K562 (cell line): ENCODE measurements around the gene ANXA1. TPM values are rescaled to one million over a fixed set of nuclear protein-coding genes. Genes with fewer than 3 reads are reported as not detected.

ENCODE experiments used
- ARID1B ChIP-seq: fragments of 450-650 bp; IDR thresholded peaks from 2 replicates; pipeline ENCODE4 v1.6.1; 2016; ENCODE audit warnings: antibody characterized with exemption, mild to moderate bottlenecking, inconsistent platforms
- CBFA2T2 ChIP-seq: fragments of 450-650 bp; conservative IDR thresholded peaks from 2 replicates; pipeline ENCODE4 v1.6.1; 2017; ENCODE audit warnings: mild to moderate bottlenecking
- CHD2 ChIP-seq: IDR thresholded peaks from 2 replicates; pipeline ENCODE4 v1.6.1; 2011; ENCODE audit warnings: low read depth, low read length
- DACH1 ChIP-seq: fragments of 450-650 bp; IDR thresholded peaks from 2 replicates; pipeline ENCODE4 v1.6.1; 2018; ENCODE audit not compliant: partially characterized antibody
- FOXK2 ChIP-seq, 2 experiments: fragments of 450-650 bp; IDR thresholded peaks in 1 of 2; conservative IDR thresholded peaks in 1 of 2; 2 replicates each; pipeline ENCODE4 v1.6.1; 2016; ENCODE audit warnings: low read depth in 2 of 2, mild to moderate bottlenecking in 1 of 2
- FOXM1 ChIP-seq, 2 experiments: fragments of 450-650 bp in 1 of 2; sonication (generic) in 1 of 2; formaldehyde crosslinking in 1 of 2; IDR thresholded peaks; 2 replicates each; pipeline versions ENCODE4 v1.6.1 to v1.9.0; 2017 to 2022; ENCODE audit warnings: low read depth in 2 of 2, mild to moderate bottlenecking in 2 of 2, missing genetic modification reagents in 1 of 2, moderate library complexity in 1 of 2
- GATAD2B ChIP-seq: fragments of 450-650 bp; IDR thresholded peaks from 2 replicates; pipeline ENCODE4 v1.6.1; 2017; ENCODE audit warnings: mild to moderate bottlenecking, borderline replicate concordance
- ILF3 ChIP-seq: fragments of 450-650 bp; IDR thresholded peaks from 2 replicates; pipeline ENCODE4 v1.6.1; 2018; ENCODE audit warnings: antibody characterized with exemption, mild to moderate bottlenecking, moderate library complexity, borderline replicate concordance
- NRF1 ChIP-seq, 2 experiments: fragments of 450-650 bp; IDR thresholded peaks in 1 of 2; conservative IDR thresholded peaks in 1 of 2; 2 replicates each; pipeline ENCODE4 v1.6.1; 2014; ENCODE audit warnings: mild to moderate bottlenecking in 2 of 2
- RREB1 ChIP-seq: fragments of 250-450 bp; sonication (Bioruptor Pico); IDR thresholded peaks from 2 replicates; pipeline ENCODE4 v1.4.0; 2020
- SIRT6 ChIP-seq: IDR thresholded peaks from one replicate; pipeline ENCODE4 v1.6.1; 2012; ENCODE audit warnings: low read depth, mild to moderate bottlenecking, control low read depth, inconsistent platforms, low read length, moderate library complexity
- SOX6 ChIP-seq: fragments of 450-650 bp; IDR thresholded peaks from 2 replicates; pipeline ENCODE4 v1.6.1; 2014; ENCODE audit warnings: mild to moderate bottlenecking
- STAT5A ChIP-seq: IDR thresholded peaks from 2 replicates; pipeline ENCODE4 v1.6.1; 2012; ENCODE audit warnings: low read length, inconsistent platforms, borderline replicate concordance
- SUPT5H ChIP-seq: fragments of 450-650 bp; IDR thresholded peaks from 2 replicates; pipeline ENCODE4 v1.6.1; 2016
- TEAD1 ChIP-seq, 2 experiments: fragments of 450-650 bp in 1 of 2; sonication (generic) in 1 of 2; formaldehyde crosslinking; IDR thresholded peaks; 2 replicates each; pipeline versions ENCODE4 v1.4.0 to v1.8.0; 2020 to 2022; ENCODE audit warnings: mild to moderate bottlenecking in 2 of 2, missing genetic modification reagents in 1 of 2
- TFAP4 ChIP-seq: sonication (generic); formaldehyde crosslinking; IDR thresholded peaks from 2 replicates; pipeline ENCODE4 v1.8.0; 2022; ENCODE audit warnings: missing genetic modification reagents, mild to moderate bottlenecking, moderate library complexity, borderline replicate concordance
- ZFX ChIP-seq: sonication (generic); formaldehyde crosslinking; IDR thresholded peaks from 2 replicates; pipeline ENCODE4 v1.8.0; 2022; ENCODE audit warnings: mild to moderate bottlenecking, missing genetic modification reagents, moderate library complexity
- polyA plus RNA-seq, 8 experiments: library from polyadenylated mRNA; depleted of rRNA in 4 of 8; stranded (reverse) in 5 of 8; unstranded in 3 of 8; fragments of >200 nt; fragmentation: Nextera tagmentation in 2 of 8; fragmentation: Illumina TruSeq in 1 of 8; extraction: Ambion mirVana in 2 of 8; extraction: Trizol in 1 of 8; gene quantifications; 2 replicates each; pipeline versions ENCODE4 v1.2.1 to v1.2.3, GENCODE V29; 2011 to 2014; ENCODE audit warnings: inconsistent platforms in 1 of 8, missing spikeins in 1 of 8
- total RNA-seq, 7 experiments: library from RNA; depleted of rRNA in 6 of 7; stranded (reverse); fragments of >200 nt in 6 of 7; fragmentation: Illumina TruSeq in 2 of 7; extraction: Trizol in 2 of 7; gene quantifications; 2 replicates each; pipeline versions ENCODE4 v1.2.1 to v1.2.3, GENCODE V29; 2011 to 2021; ENCODE audit warnings: low replicate concordance in 1 of 7
- TF ChIP-seq, protein P1 (sequence below): fragments of 450-650 bp; IDR thresholded peaks from 2 replicates; pipeline ENCODE4 v1.6.1; 2017; ENCODE audit warnings: antibody characterized with exemption, mild to moderate bottlenecking

The ANXA1 gene
- total and polyA plus RNA-seq, 9 of the 15 experiments (the other 6 are each of a cell fraction or from before 2014, with no cell fraction given): 406 to 1,298 (median 620) TPM

- peak; percentile 17; the same call in 1 of the 2 replicates for TF ChIP-seq TFAP4
- TF ChIP-seq ZFX (CRISPR knock-in tag): no peak
- no peak for TF ChIP-seq CHD2
- no peak for TF ChIP-seq ILF3
- TF ChIP-seq FOXM1 (IDR thresholded peaks at IDR 0.05; ENCODE audit: low read depth): peak; percentile 22; the same call in 1 of the 2 replicates
- TF ChIP-seq FOXM1 (CRISPR knock-in tag; IDR thresholded peaks at IDR 0.05; ENCODE audit: low read depth): no peak
- peak; percentile 75 for TF ChIP-seq ARID1B
- TF ChIP-seq NRF1 (conservative IDR thresholded peaks at IDR 0.05 in 1 of 2, IDR thresholded peaks at IDR 0.05 in 1 of 2): no peak
- no peak for TF ChIP-seq SIRT6
- 0 out of 2 replicates have a peak, but pooled peaks have one; percentile 46 for TF ChIP-seq GATAD2B
- TF ChIP-seq SUPT5H: no peak
- no peak for TF ChIP-seq RREB1 (CRISPR knock-in tag)
- TF ChIP-seq STAT5A: peak; percentile 26; the same call in 1 of the 2 replicates
- peak; percentile 71 for TF ChIP-seq DACH1
- TF ChIP-seq TEAD1 (CRISPR knock-in tag; IDR thresholded peaks at IDR 0.05): no peak
- TF ChIP-seq SOX6: peak; percentile 75
- TF ChIP-seq, protein P1, sequence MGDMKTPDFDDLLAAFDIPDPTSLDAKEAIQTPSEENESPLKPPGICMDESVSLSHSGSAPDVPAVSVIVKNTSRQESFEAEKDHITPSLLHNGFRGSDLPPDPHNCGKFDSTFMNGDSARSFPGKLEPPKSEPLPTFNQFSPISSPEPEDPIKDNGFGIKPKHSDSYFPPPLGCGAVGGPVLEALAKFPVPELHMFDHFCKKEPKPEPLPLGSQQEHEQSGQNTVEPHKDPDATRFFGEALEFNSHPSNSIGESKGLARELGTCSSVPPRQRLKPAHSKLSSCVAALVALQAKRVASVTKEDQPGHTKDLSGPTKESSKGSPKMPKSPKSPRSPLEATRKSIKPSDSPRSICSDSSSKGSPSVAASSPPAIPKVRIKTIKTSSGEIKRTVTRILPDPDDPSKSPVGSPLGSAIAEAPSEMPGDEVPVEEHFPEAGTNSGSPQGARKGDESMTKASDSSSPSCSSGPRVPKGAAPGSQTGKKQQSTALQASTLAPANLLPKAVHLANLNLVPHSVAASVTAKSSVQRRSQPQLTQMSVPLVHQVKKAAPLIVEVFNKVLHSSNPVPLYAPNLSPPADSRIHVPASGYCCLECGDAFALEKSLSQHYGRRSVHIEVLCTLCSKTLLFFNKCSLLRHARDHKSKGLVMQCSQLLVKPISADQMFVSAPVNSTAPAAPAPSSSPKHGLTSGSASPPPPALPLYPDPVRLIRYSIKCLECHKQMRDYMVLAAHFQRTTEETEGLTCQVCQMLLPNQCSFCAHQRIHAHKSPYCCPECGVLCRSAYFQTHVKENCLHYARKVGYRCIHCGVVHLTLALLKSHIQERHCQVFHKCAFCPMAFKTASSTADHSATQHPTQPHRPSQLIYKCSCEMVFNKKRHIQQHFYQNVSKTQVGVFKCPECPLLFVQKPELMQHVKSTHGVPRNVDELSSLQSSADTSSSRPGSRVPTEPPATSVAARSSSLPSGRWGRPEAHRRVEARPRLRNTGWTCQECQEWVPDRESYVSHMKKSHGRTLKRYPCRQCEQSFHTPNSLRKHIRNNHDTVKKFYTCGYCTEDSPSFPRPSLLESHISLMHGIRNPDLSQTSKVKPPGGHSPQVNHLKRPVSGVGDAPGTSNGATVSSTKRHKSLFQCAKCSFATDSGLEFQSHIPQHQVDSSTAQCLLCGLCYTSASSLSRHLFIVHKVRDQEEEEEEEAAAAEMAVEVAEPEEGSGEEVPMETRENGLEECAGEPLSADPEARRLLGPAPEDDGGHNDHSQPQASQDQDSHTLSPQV: peak; percentile 17; the same call in 1 of the 2 replicates
- TF ChIP-seq FOXK2 (conservative IDR thresholded peaks at IDR 0.05 in 1 of 2, IDR thresholded peaks at IDR 0.05 in 1 of 2; ENCODE audit: low read depth in 2 of 2): peak; percentile 41 to 72; a peak in 3 of 4 replicates
- peak; percentile 75 for TF ChIP-seq CBFA2T2
These were observed 3.2 kb upstream of the ANXA1 start (continued) for GRCh38 chr9:73148447-73148937.
